OCI-LY1 (cell line): ENCODE results near the gene LZTS3.

Experiments
- CTCF ChIP-seq: fragments of 200-600 bp; sonication (generic), shearing (Covaris generic); IDR thresholded peaks from 2 replicates; pipeline ENCODE4 v1.5.1; 2017; ENCODE audit warnings: mild to moderate bottlenecking, antibody characterized with exemption, low read length, moderate library complexity, mixed read lengths
- EZH2 ChIP-seq: fragments of 200-600 bp; sonication (generic), shearing (Covaris generic); IDR thresholded peaks from 2 replicates; pipeline ENCODE4 v1.8.0; 2017; ENCODE audit warnings: borderline replicate concordance, mixed run types, mild to moderate bottlenecking, antibody characterized with exemption, low read length, moderate library complexity, mixed read lengths

GRCh38 chr20:3166913-3167342 is 6.4 kb downstream of the LZTS3 start:
- TF ChIP-seq CTCF (no peak), EZH2 (no peak)
